PC-9 (cell line): ENCODE results near the gene TIMM8A.

ENCODE experiments used
- CTCF ChIP-seq: fragments of 200-600 bp; sonication (generic); conservative IDR thresholded peaks from 2 replicates; pipeline ENCODE4 v1.6.1; 2017; ENCODE audit warnings: mixed run types, antibody characterized with exemption, mild to moderate bottlenecking, moderate library complexity
- EZH2 ChIP-seq: fragments of 200-600 bp; sonication (generic); IDR thresholded peaks from 2 replicates; pipeline ENCODE4 v1.8.0; 2017; ENCODE audit warnings: antibody characterized with exemption, low read depth

GRCh38 chrX:101369687-101370086 lies 21.1 kb upstream of the TIMM8A start:
- no peak for TF ChIP-seq EZH2
- TF ChIP-seq CTCF: no peak
